AG09309 (cell line): ENCODE data around the gene BMPER.

Source experiments
- DNase-seq: peaks from one replicate; pipeline ENCODE4 v3.0.0-alpha.2; 2010; ENCODE audit warnings: low read depth
- H3K4me3 ChIP-seq: 2 replicates; pipeline ENCODE4 v1.5.1; 2011; ENCODE audit warnings: mild to moderate bottlenecking, low read depth, low read length, moderate library complexity; ENCODE audit not compliant: control insufficient read depth
- TF ChIP-seq, protein P1 (sequence below): IDR thresholded peaks from 2 replicates; pipeline ENCODE4 v1.5.1; 2011; ENCODE audit warnings: mild to moderate bottlenecking, low read depth, low read length, inconsistent platforms; ENCODE audit not compliant: insufficient read depth, control insufficient read depth; ENCODE audit errors: missing control alignments

The BMPER gene

DNA sequence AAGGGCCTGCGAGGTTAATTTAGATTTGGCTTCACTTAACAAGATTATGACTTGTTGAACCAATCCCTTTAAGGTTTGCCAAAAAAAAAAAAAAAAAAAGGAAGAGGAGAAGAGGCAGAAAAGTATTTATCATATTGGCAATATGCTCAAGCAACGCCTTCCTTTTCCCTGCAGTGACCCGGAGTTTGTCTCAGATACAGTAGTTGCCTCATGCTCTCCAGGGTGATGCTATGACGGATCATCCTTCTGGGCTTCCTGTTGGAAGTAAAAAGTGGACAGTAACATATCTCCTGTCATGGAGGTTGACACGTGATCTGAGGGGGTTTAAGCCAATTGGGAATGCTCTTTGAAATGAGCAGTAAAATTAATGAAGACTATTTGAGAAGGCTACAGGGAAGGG is 117.3 kb downstream of the BMPER start:
- H3K4me3 ChIP-seq: no peak overlapping the region
- no peak for DNase-seq
- TF ChIP-seq, protein P1, sequence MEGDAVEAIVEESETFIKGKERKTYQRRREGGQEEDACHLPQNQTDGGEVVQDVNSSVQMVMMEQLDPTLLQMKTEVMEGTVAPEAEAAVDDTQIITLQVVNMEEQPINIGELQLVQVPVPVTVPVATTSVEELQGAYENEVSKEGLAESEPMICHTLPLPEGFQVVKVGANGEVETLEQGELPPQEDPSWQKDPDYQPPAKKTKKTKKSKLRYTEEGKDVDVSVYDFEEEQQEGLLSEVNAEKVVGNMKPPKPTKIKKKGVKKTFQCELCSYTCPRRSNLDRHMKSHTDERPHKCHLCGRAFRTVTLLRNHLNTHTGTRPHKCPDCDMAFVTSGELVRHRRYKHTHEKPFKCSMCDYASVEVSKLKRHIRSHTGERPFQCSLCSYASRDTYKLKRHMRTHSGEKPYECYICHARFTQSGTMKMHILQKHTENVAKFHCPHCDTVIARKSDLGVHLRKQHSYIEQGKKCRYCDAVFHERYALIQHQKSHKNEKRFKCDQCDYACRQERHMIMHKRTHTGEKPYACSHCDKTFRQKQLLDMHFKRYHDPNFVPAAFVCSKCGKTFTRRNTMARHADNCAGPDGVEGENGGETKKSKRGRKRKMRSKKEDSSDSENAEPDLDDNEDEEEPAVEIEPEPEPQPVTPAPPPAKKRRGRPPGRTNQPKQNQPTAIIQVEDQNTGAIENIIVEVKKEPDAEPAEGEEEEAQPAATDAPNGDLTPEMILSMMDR: no peak

GRCh38 chr7:34025600-34025999 is 120.3 kb downstream of the BMPER start:
- no peak for DNase-seq
- TF ChIP-seq, protein P1: no peak
- no peak overlapping the region for H3K4me3 ChIP-seq

- TF ChIP-seq, protein P1: no peak
- DNase-seq: no peak
- no peak overlapping the region for H3K4me3 ChIP-seq
These were observed 121.3 kb downstream of the BMPER start for GRCh38 chr7:34026481-34027190.

DNA sequence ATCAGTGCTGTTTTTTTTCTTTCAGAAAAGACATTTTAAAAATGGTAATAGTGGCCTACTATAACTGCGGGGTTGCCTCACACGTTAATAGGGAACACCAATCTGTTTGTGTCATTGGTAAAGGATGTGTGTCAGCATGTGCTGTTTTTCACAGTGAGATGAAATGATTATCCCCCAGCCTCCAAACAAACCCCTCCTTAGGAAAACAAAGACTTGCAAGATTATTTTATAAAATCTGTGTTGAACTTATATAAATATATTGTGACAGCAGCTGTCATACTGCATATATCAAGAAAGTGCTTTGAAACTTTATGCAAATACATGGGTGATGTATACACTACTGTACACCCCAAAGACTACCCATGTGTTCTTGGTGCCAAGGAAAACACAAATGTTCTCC is 125.8 kb downstream of the BMPER start:
- no peak for DNase-seq
- no peak overlapping the region for H3K4me3 ChIP-seq
- TF ChIP-seq, protein P1: no peak

- no peak for DNase-seq
- H3K4me3 ChIP-seq: no peak overlapping the region
- TF ChIP-seq, protein P1: no peak
These were observed 129.4 kb downstream of the BMPER start for GRCh38 chr7:34034728-34035127.

DNA sequence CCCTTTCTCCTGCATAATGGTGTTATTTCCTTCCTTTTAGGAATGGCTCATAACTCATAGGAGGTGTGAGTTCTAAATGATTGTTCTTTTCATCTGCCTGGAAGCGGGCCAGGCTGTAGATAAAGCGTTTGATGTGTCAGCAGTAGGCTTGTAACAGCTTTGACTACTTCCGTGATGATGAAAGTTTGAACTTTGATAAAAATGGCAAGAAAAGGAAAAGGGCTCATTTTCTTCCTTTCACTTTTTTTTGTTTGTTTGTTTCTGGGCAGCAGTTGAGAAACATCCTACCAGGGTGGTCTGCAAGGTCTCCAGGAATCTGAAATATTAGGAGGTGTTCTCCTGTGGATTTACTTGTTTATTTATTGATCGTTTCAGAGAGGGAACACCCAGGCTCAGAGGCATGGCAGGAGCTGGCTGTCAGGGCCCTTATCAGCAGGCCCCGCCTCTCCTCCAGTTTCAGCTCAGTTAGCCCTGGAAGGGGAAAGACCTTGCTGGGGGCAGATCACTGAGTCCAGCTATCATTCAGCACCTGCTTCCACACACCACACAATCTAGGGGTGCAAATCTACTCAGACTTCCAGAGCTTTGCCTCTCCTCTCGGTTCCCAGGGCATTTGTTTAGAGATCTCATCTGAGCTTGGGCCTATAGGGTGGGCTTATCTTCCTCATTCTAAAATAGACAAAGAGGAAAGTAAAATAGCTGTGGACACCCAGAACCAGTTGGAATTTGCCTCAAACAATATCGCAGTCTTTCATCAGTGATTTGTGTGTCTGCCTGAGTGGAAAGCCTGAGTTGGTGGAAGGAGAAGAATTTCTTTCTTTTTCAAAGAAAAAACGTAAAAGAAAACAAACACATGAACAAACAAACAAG is 130.9 kb downstream of the BMPER start:
- no peak for DNase-seq
- TF ChIP-seq, protein P1: no peak
- no peak overlapping the region for H3K4me3 ChIP-seq
